Measurements from ENCODE around the gene RSF1. TPM values are rescaled to one million over a fixed set of nuclear protein-coding genes. Genes with fewer than 3 reads are reported as not detected.

The RSF1 gene
- total RNA-seq, 1 donor from 2014 or later = 68.8 TPM

- Mint-ChIP-seq H3K27me3 (no peaks in the 10 kb centered on the region), H3K4me1 (peaks cover 68% of the 10 kb centered on the region), H3K4me3 (no peak overlapping the region), H3K9me3 (peaks cover 7% of the 10 kb centered on the region), H3K36me3 (ENCODE audit: low read depth) (peaks cover 54% of the 10 kb centered on the region), H3K27ac (no peak overlapping the region)
- TF ChIP-seq, protein P1, sequence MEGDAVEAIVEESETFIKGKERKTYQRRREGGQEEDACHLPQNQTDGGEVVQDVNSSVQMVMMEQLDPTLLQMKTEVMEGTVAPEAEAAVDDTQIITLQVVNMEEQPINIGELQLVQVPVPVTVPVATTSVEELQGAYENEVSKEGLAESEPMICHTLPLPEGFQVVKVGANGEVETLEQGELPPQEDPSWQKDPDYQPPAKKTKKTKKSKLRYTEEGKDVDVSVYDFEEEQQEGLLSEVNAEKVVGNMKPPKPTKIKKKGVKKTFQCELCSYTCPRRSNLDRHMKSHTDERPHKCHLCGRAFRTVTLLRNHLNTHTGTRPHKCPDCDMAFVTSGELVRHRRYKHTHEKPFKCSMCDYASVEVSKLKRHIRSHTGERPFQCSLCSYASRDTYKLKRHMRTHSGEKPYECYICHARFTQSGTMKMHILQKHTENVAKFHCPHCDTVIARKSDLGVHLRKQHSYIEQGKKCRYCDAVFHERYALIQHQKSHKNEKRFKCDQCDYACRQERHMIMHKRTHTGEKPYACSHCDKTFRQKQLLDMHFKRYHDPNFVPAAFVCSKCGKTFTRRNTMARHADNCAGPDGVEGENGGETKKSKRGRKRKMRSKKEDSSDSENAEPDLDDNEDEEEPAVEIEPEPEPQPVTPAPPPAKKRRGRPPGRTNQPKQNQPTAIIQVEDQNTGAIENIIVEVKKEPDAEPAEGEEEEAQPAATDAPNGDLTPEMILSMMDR (IDR thresholded peaks at IDR 0.05) = no peak
- intact Hi-C loops (cut with micrococcal nuclease) = no loop called here
- no peak for DNase-seq
- no peak for ATAC-seq (ENCODE audit: low read depth)
- ChIA-PET CTCF (no interaction called here), POLR2A (no interaction called here)
These were observed 30.6 kb downstream of the RSF1 start for GRCh38 chr11:77789731-77790476.

DNA sequence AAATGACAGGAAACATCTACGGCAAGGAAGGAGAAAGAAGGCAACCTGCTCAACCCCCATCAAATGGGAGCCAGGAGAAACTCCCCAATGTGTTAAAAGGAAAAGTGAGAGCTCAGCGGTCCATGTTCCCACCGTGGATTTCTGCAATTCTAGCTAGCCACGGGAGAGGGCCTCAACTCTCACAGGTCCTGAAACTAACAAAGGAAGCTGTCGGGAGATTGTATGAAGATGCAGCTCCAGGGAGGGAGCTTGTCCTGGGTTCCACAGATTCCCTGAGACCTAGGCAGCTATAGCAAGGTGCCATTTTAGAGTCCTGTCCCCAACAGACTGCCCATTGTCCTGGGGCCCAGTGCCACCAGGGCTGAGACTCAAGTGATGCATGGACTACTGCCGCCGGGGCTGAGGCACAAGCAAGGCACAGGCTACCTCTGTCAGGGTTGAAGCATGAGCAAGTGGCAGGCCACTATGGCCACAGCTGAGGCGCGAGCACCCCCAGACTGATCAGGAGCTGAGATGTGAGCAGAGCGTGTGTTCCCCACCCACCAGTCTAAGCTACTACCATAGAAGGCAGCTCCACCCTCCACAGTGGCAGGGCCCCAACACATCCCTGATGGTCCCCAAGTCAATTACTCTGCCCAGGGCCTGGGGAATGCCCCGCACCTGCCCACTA lies 31.3 kb downstream of the RSF1 start:
- H3K4me1 Mint-ChIP-seq = peaks cover 69% of the 10 kb centered on the region
- CTCF ChIA-PET = no interaction called here
- ATAC-seq (ENCODE audit: low read depth) (no peak), DNase-seq (no peak)
- peaks cover 7% of the 10 kb centered on the region for H3K9me3 Mint-ChIP-seq
- H3K36me3 Mint-ChIP-seq (ENCODE audit: low read depth) = peaks cover 50% of the 10 kb centered on the region
- intact Hi-C loops (cut with micrococcal nuclease) = no loop called here
- no peaks in the 10 kb centered on the region for H3K27me3 Mint-ChIP-seq
- H3K27ac Mint-ChIP-seq = no peak overlapping the region
- TF ChIP-seq, protein P1 (IDR thresholded peaks at IDR 0.05) = no peak
- H3K4me3 Mint-ChIP-seq = no peak overlapping the region
- POLR2A ChIA-PET = interaction anchor here (0.6 kb wide), 1 partner anchor 10 kb away, joined by 7 read pairs; no protein-coding TSS in a partner anchor

DNA sequence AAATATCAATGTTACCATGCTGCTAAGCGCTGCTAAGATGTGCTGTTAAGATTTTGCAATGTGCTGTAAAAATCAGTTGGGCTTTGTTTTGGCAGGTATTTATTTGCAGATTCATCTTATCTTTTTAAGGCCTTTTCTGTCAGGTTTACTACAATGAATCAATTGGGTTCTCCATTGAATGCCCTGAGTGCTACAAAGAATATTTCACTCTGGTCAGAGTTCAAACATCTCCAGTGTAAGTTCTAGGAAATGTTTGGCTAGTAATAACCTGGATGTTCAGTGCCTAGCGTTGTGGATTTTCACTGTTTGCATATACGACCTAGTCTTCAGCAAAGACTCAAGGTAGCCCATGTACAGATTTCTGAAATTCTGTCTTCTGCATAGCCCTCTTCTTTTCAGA lies 36.0 kb downstream of the RSF1 start:
- DNase-seq (no peak), ATAC-seq (ENCODE audit: low read depth) (no peak)
- Mint-ChIP-seq H3K4me1 (peaks cover 68% of the 10 kb centered on the region), H3K27me3 (no peaks in the 10 kb centered on the region), H3K36me3 (ENCODE audit: low read depth) (peaks cover 15% of the 10 kb centered on the region), H3K9me3 (no peaks in the 10 kb centered on the region), H3K27ac (no peak overlapping the region), H3K4me3 (no peak overlapping the region)
- TF ChIP-seq, protein P1 (IDR thresholded peaks at IDR 0.05) = no peak
- intact Hi-C loops (cut with micrococcal nuclease) = loop anchor here (5.0 kb wide), 1 partner anchor 33 kb away; no protein-coding TSS in a partner anchor
- CTCF ChIA-PET = no interaction called here
- POLR2A ChIA-PET = no interaction called here

GRCh38 chr11:77783025-77783424 lies 37.5 kb downstream of the RSF1 start:
- TF ChIP-seq, protein P1 (IDR thresholded peaks at IDR 0.05) = no peak
- no peak overlapping the region for H3K27ac Mint-ChIP-seq
- H3K4me1 Mint-ChIP-seq = peaks cover 63% of the 10 kb centered on the region
- no peaks in the 10 kb centered on the region for H3K27me3 Mint-ChIP-seq
- peaks cover 7% of the 10 kb centered on the region for H3K36me3 Mint-ChIP-seq (ENCODE audit: low read depth)
- no peaks in the 10 kb centered on the region for H3K9me3 Mint-ChIP-seq
- intact Hi-C loops (cut with micrococcal nuclease) = loop anchor here (5.0 kb wide), 1 partner anchor 34 kb away; no protein-coding TSS in a partner anchor
- no peak overlapping the region for H3K4me3 Mint-ChIP-seq
- POLR2A ChIA-PET = interaction anchor here (0.6 kb wide), 1 partner anchor 77 kb away, joined by 5 read pairs; no protein-coding TSS in a partner anchor
- ATAC-seq (ENCODE audit: low read depth) = no peak
- CTCF ChIA-PET = no interaction called here
- no peak for DNase-seq

DNA sequence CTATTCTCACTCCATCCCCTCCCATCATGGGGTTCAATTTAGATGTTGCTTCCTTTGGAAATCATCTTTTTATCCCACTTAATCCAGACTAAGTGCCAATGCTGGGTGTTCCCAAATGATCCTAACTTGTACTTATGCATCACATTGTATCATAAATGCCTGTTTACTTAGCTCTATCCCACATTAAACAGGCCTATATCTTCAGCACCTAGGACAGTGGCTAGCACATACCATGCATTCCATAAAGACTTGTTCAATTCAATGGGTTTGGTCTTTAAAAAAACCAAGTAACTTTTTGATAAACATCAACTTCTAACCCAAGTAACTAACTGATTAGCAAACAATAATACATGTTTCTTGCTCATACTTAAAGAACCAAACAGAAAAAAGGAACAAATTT lies 40.6 kb downstream of the RSF1 start:
- H3K36me3 Mint-ChIP-seq (ENCODE audit: low read depth) = peaks cover 10% of the 10 kb centered on the region
- no peak overlapping the region for H3K27ac Mint-ChIP-seq
- intact Hi-C loops (cut with micrococcal nuclease) = loop anchor here (5.0 kb wide), 1 partner anchor 37 kb away; no protein-coding TSS in a partner anchor
- ChIA-PET POLR2A (no interaction called here), CTCF (no interaction called here)
- TF ChIP-seq, protein P1 (IDR thresholded peaks at IDR 0.05) = no peak
- ATAC-seq (ENCODE audit: low read depth) = no peak
- no peak for DNase-seq
- no peaks in the 10 kb centered on the region for H3K27me3 Mint-ChIP-seq
- H3K9me3 Mint-ChIP-seq = no peaks in the 10 kb centered on the region
- peaks cover 63% of the 10 kb centered on the region for H3K4me1 Mint-ChIP-seq
- H3K4me3 Mint-ChIP-seq = no peak overlapping the region

All from activated B cell treated with CpG ODN at 0.5 μM for 24 hours (primary cell).